GM18520 (cell line): ENCODE measurements around the gene IPO11.
"Not testable (repeated sequence)": the region's sequence is repeated elsewhere in the genome, so short reads cannot be mapped to it uniquely, and the experiment has no call there.

ENCODE experiments used
- ATAC-seq: cut with Tn5 transposase; IDR thresholded peaks from one replicate; pipeline ENCODE4 v1.9.1; 2021; ENCODE audit not compliant: unreplicated experiment

The IPO11 gene

DNA sequence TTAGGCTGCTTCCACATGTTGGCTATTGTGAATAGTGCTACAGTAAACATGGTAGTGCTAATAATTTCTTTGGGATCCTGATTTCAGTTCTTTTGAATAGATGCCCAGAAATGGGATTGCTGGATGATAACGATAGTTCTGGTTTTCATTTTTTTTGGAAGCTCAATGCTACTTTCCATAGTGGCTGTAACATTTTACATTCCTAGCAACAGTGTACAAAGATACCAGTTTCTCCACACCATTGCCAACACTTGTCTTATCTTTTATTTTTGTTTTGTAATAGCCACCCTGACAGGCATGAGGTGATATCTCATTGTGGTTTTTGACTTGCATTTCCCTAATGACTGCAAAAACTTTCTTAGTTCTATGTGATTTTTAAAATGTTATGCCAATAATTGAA is 97.2 kb downstream of the IPO11 start:
- no peak for ATAC-seq

DNA sequence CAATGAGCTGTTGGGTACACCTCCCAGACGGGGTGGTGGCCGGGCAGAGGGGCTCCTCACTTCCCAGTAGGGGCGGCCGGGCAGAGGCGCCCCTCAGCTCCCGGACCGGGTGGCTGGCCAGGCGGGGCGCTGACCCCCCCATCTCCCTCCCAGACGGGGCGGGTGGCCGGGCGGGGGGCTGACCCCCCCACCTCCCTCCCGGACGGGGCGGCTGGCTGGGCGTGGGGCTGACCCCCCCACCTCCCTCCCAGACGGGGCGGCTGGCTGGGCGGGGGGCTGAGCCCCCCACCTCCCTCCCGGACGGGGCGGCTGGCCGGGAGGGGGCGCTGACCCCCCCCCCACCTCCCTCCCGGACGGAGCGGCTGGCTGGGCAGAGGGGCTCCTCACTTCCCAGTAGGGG is 100.5 kb downstream of the IPO11 start:
- ATAC-seq, result not testable (repeated sequence)

DNA sequence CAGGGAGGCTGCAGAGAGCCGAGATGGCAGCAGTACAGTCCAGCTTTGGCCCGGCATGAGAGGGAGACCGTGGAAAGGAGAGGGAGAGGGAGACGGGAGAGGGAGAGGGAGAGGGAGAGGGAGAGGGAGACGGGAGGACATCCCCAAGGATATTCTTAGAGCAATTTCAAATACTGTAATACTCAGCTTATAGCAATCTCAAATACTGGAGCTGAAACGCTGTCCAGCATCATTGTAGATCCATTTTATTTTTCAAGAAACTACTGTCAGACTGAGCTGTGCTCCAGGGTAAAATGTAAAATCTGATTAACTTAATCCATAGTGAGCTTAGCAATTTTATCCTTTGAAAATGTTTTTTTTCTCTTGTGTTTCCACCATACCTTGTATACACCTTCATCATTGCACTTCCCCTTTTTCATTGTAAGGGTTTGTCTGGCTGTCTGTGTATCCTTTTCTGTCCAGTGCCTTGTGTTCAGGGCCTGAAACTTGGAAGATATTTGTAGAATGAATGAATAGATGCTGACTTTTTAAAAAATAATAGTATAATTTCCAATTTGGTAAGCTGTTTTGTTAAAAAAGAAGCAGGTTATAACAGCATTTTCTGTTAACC is 102.1 kb downstream of the IPO11 start:
- no peak for ATAC-seq

DNA sequence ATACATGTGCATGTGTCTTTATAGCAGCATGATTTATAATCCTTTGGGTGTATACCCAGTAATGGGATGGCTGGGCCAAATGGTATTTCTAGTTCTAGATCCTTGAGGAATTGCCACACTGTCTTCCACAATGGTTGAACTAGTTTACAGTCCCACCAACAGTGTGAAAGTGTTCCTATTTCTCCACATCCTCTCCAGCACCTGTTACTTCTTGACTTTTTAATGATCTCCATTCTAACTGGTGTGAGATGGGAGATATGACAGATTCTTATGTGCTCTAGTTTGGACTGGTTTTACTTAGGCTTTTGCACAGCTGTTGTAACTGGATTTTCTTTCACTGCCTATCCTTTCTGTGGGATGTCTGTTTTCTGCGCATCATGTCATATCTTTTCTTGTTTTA is 108.2 kb downstream of the IPO11 start:
- ATAC-seq, result not testable (repeated sequence)

DNA sequence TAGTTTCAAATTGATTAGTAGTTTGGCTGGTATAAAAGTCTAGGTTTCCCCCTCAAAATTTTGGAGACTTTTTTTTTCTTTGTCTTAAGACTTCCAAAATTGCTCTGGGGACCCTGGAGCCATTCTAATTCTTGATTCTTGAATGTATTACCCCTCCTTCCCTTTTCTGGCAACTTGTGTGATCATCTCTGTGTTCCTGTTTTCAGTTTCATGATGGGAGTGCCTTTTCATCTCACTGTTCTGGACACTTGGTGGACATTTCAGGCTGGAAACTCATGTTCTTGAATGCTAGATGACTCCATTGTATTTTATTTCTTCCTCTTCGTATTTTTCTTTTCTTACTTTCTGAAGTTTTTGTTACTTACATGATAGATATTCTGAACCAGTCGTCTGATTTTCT is 108.8 kb downstream of the IPO11 start:
- ATAC-seq, result no peak

DNA sequence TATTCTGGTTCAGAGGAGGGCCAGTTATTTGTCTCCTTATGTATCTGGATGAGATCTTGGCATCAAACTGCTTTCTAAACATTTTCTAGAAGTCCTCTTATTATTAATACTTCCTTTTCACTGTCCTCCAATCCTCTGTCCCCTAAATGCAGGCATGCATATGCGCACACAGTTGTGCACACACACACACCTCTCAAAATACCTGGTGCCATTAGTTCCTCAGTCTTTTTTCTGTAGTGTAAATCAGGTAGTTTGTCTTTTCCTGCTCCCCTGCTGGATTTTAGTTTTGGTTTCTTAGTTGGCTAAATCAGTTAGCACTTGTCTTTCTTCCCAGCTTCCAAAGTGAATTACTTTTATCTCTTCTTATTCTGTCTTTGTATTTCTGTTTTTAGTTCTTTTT is 110.2 kb downstream of the IPO11 start:
- no peak for ATAC-seq

- ATAC-seq, result no peak
Measured at GRCh38 chr5:62533597-62533996, 121.0 kb downstream of the IPO11 start.

GRCh38 chr5:62534461-62535236 is 122.1 kb downstream of the IPO11 start:
- ATAC-seq, result no peak

DNA sequence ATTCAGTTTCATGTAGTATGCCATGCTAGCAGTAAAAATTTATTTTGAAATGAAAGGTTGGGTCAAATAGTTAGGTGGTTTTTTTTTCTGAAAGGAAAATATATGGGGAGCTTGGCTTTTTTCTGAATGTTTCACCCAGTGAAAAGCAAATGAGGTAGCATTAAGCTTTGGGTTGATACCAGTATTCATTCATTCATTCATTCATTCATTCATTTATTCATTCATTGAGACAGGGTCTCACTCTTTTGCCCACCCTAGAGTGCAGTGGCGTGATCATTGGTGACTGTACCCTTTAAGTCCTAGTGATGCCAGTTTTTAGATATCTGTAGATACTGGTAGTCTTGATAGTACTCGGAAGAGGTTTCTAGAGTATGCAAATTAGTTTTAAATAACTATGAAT is 123.7 kb downstream of the IPO11 start:
- no peak for ATAC-seq

DNA sequence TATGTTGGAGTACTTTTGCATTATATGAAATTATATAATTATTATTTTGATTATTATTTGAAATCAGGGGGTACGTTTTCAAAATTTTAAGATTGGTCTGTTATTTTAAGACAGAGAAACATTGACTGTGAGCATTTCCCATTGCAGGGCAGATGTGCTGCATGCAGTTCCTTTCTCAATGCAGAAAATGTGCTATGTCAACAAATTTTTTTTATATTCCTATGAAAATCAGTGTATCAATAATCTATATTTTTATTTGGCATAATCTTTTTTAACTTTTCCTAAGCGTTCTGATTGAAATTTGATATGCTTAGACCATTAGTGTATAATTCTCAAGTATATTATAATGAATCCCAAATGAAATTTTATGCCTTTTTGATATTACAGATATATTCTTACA is 124.2 kb downstream of the IPO11 start:
- no peak for ATAC-seq

- no peak for ATAC-seq
Measured at GRCh38 chr5:62538017-62538942, 125.7 kb downstream of the IPO11 start.

GRCh38 chr5:62542720-62543119 is 130.2 kb downstream of the IPO11 start:
- ATAC-seq, result no peak

DNA sequence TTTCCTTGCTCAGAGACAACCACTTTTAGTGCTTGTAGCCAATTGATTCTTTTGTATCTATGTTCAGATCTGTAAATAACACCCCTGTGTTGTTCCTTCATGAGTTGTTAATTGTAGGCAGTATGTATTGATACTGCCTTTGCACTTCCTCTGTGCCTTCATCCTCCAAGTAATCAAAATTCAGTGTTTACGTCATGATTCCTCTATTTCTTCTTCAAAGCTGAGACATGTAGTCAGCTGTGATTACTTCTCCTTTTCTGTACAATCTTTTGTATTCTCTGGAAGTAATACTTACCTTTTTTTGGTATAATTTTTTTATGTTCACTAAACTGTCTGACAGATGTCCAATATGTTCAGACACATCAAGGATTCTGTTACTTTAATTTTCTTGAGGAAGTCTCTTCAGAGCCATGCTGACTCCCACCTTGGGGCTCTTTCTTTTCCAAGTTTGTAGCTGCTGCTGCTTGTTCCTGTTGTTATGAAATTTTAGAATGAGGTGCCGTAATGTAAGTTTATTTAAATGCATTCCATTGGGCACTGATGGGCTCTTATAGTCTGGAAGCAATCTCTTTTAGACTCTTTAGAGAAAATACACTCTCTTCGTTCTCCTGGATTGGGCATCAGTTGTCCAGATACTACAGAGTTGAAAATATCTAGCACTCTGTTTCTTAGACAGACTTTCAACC is 135.5 kb downstream of the IPO11 start:
- ATAC-seq, result no peak

- ATAC-seq, result no peak
Measured at GRCh38 chr5:62550103-62550502, 137.5 kb downstream of the IPO11 start.

DNA sequence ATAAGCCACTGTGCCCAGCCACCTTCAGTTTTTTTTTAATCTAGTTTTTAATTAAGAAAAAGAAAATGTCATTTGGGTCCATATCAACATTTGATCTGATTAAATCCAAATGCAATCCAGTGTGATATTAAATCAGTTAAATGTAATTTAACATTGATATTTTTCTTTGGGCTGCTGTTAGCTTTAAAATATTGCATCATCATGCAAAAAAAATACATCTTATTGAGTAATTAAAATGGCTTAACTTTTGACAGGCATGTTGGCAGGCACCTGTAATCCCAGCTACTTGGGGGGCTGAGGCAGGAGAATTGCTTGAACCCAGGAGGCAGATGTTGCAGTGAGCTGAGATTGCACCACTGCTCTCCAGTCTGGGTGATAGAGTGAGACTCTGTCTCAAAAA is 143.4 kb downstream of the IPO11 start:
- no peak for ATAC-seq

DNA sequence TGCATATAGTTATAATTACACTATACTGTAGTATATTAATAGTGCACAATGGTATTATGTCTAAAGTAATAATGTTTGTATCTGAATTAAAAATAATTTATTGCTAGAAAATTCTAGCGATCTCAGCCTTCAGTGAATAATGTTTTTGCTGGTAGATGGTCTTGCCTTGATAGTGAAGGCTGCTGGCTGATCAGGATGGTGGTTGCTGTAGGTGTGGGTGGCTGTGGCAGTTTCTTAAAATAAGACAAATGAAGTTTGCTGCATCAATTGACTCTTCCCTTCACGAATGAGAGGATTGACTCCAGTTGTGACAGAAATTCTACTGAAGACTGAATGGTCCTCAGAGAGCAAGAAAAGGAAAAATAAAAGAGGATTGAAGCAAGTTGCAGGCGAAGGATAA is 146.4 kb downstream of the IPO11 start:
- ATAC-seq, result no peak

GRCh38 chr5:62560786-62561185 is 148.2 kb downstream of the IPO11 start:
- ATAC-seq, result no peak

DNA sequence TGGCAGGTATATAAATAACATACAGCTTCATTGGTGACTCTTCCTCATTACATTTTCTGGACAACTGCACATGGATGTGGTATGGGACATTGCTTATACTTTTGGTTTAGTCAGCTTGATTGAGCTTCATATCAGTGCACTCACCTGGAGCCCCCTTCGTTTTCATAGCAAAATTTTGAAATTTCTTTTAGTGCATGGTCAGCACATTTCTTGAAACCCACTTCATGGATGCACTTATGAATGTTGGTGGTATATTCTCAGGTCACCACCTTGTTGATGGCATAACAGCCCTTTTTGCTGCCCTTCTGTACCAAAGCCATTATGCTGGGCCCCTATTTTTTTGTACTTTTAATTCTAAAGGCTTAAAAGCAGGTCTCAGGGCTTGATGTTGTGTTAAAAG is 149.3 kb downstream of the IPO11 start:
- ATAC-seq, result no peak

DNA sequence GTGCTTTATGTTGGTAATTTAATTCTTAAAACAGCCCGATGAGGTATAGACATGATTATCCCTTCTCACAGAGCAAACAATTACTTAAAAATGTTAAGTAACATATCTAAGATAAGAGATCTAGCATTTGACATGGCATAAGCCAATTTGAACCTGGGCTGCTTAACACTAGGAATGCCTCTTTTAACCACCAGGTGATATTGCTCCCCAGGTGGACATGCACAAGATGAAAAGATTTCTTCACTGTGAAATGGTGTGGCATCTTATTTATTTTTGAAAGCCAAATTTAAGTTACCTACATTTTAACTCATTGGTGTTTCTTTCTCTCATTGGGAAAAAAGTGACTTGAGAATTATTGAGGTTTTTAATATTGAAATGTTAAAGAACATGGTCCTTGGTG is 150.3 kb downstream of the IPO11 start:
- ATAC-seq, result no peak

DNA sequence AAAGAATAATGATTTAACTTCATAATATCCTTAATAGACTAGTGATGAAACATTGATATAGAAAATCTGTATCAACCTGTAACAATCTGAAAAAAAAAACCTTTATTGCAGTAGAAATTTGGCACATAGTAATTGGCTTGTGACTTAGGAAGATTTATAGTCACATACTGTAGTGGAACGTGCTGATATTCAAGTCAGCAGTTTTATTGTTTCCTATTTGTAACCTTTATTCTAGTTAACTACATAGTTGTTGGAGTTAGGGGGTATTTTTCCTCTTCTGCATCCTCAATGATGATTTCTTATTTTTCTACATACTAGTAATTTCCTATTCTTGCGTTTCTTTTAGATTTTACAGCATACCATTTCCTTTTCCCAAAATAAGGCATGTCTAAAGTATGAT is 151.5 kb downstream of the IPO11 start:
- no peak for ATAC-seq

- not testable (repeated sequence) for ATAC-seq
Measured at GRCh38 chr5:62565740-62566139, 153.2 kb downstream of the IPO11 start.
